Measurements from ENCODE around the gene DDO.

DNA sequence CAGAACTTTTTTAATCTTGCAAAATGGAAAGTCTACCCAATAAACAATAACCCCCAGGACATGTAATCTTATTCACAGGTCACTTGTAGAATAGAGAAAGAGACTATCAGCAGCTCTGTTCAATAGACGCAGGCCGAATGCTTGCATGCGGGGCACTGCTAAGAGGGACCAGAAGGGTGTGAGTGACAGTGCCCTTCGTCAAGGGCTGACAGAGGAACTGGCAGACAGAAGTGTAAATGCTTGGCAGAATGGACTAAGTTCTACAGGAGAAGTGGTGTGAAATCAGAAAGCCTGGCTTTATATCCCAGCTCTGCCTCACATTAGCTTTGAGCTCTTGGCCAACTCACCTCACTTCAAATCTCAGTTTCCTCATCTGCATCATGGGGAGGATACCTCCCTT is 21.0 kb downstream of the DDO start:
- TF ChIP-seq, protein P1, sequence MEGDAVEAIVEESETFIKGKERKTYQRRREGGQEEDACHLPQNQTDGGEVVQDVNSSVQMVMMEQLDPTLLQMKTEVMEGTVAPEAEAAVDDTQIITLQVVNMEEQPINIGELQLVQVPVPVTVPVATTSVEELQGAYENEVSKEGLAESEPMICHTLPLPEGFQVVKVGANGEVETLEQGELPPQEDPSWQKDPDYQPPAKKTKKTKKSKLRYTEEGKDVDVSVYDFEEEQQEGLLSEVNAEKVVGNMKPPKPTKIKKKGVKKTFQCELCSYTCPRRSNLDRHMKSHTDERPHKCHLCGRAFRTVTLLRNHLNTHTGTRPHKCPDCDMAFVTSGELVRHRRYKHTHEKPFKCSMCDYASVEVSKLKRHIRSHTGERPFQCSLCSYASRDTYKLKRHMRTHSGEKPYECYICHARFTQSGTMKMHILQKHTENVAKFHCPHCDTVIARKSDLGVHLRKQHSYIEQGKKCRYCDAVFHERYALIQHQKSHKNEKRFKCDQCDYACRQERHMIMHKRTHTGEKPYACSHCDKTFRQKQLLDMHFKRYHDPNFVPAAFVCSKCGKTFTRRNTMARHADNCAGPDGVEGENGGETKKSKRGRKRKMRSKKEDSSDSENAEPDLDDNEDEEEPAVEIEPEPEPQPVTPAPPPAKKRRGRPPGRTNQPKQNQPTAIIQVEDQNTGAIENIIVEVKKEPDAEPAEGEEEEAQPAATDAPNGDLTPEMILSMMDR (IDR thresholded peaks at IDR 0.05) = no peak
- TF ChIP-seq EP300 (IDR thresholded peaks at IDR 0.05) (no peak), POLR2A (IDR thresholded peaks at IDR 0.05) (no peak), POLR2AphosphoS5 (IDR thresholded peaks at IDR 0.05) (no peak)
